HG02870 (cell line): ENCODE data around the gene RPL23.

Experiments
- ATAC-seq: cut with Tn5 transposase; IDR thresholded peaks from one replicate; pipeline ENCODE4 v1.9.1; 2021; ENCODE audit warnings: mild to moderate bottlenecking, moderate library complexity; ENCODE audit not compliant: unreplicated experiment

The RPL23 gene

GRCh38 chr17:38799501-38800236 is 53.9 kb downstream of the RPL23 start, which contains the start of gene PIP4K2B:
PIP4K2B (minus strand) TSS chr17:38799556; CDS start chr17:38799424, 132 bp downstream.
- ATAC-seq = peak; percentile 81

GRCh38 chr17:38798614-38799500 is 54.7 kb downstream of the RPL23 start:
- peak; percentile 18 for ATAC-seq
